ENCODE measurements around the gene CAMLG.
"Not testable (repeated sequence)": the region's sequence is repeated elsewhere in the genome, so short reads cannot be mapped to it uniquely, and the experiment has no call there.

CAMLG gene

GRCh38 chr5:134714120-134714519 is 24.2 kb upstream of the CAMLG start:
- Histone ChIP-seq H3K27me3 (ENCODE audit: low read length) (no peaks in the 10 kb centered on the region), H3K27ac (ENCODE audit: low read depth, low read length) (no peak overlapping the region), H4K20me1 (ENCODE audit: low read depth, low read length) (no peaks in the 10 kb centered on the region), H3K9me3 (ENCODE audit: insufficient read depth, low read length) (no peaks in the 10 kb centered on the region), H3F3A (ENCODE audit: insufficient read depth) (no peaks in the 10 kb centered on the region), H3K4me3 (ENCODE audit: insufficient read depth, low read length, poor library complexity, severe bottlenecking) (no peak overlapping the region), H3K79me2 (ENCODE audit: insufficient read depth, low read length) (no peaks in the 10 kb centered on the region), H3K36me3 (ENCODE audit: low read length) (peaks cover 10% of the 10 kb centered on the region; the same call in 1 of the 2 replicates), H2AFZ (ENCODE audit: low read depth, low read length, severe bottlenecking) (no peak overlapping the region), H3K9ac (ENCODE audit: low read length) (no peak overlapping the region), H3K4me2 (ENCODE audit: low read depth, low read length, poor library complexity, severe bottlenecking) (no peak overlapping the region), H3K9me2 (replicated peaks; ENCODE audit: insufficient read depth, low read length) (no peaks in the 10 kb centered on the region)
- TF ChIP-seq, protein P1, sequence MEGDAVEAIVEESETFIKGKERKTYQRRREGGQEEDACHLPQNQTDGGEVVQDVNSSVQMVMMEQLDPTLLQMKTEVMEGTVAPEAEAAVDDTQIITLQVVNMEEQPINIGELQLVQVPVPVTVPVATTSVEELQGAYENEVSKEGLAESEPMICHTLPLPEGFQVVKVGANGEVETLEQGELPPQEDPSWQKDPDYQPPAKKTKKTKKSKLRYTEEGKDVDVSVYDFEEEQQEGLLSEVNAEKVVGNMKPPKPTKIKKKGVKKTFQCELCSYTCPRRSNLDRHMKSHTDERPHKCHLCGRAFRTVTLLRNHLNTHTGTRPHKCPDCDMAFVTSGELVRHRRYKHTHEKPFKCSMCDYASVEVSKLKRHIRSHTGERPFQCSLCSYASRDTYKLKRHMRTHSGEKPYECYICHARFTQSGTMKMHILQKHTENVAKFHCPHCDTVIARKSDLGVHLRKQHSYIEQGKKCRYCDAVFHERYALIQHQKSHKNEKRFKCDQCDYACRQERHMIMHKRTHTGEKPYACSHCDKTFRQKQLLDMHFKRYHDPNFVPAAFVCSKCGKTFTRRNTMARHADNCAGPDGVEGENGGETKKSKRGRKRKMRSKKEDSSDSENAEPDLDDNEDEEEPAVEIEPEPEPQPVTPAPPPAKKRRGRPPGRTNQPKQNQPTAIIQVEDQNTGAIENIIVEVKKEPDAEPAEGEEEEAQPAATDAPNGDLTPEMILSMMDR (IDR thresholded peaks at IDR 0.05; ENCODE audit: insufficient read depth, low read length, poor library complexity, severe bottlenecking): no peak
- TF ChIP-seq EZH2phosphoT487 (conservative IDR thresholded peaks at IDR 0.05; ENCODE audit: low read length): no peak

DNA sequence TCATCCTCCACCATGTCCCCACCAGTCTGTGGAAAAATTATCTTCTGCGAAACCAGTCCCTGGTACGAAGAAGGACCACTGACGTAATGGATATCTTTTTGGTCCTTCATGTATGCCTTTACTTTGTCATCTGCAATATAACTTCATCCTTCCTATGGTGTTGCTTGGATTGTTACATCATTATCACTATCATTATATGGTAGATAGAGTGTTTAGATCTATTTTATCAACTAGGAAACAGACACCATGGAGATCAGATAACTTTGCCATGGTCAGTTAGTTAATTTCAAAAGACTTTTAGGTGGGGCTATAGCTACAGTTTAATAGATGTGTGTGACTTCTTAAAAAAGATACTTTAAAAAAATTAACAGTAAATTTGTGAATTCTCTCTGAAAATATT is 23.8 kb upstream of the CAMLG start:
- H3K9ac ChIP-seq (ENCODE audit: low read length): no peak overlapping the region
- no peak for TF ChIP-seq EZH2phosphoT487 (conservative IDR thresholded peaks at IDR 0.05; ENCODE audit: low read length)
- H3K27ac ChIP-seq (ENCODE audit: low read depth, low read length): no peak overlapping the region
- peaks cover 10% of the 10 kb centered on the region; the same call in 1 of the 2 replicates for H3K36me3 ChIP-seq (ENCODE audit: low read length)
- no peak overlapping the region for H3K4me2 ChIP-seq (ENCODE audit: low read depth, low read length, poor library complexity, severe bottlenecking)
- H3F3A ChIP-seq (ENCODE audit: insufficient read depth): no peaks in the 10 kb centered on the region
- no peak overlapping the region for H3K4me3 ChIP-seq (ENCODE audit: insufficient read depth, low read length, poor library complexity, severe bottlenecking)
- H3K27me3 ChIP-seq (ENCODE audit: low read length): no peaks in the 10 kb centered on the region
- no peaks in the 10 kb centered on the region for H4K20me1 ChIP-seq (ENCODE audit: low read depth, low read length)
- H3K9me2 ChIP-seq (replicated peaks; ENCODE audit: insufficient read depth, low read length): no peaks in the 10 kb centered on the region
- no peak overlapping the region for H2AFZ ChIP-seq (ENCODE audit: low read depth, low read length, severe bottlenecking)
- no peaks in the 10 kb centered on the region for H3K79me2 ChIP-seq (ENCODE audit: insufficient read depth, low read length)
- H3K9me3 ChIP-seq (ENCODE audit: insufficient read depth, low read length): no peaks in the 10 kb centered on the region

- H3K79me2 ChIP-seq (ENCODE audit: insufficient read depth, low read length); H3K9me3 ChIP-seq (ENCODE audit: insufficient read depth, low read length); H3K4me2 ChIP-seq (ENCODE audit: low read depth, low read length, poor library complexity, severe bottlenecking); H3K9ac ChIP-seq (ENCODE audit: low read length); H3F3A ChIP-seq (ENCODE audit: insufficient read depth); H3K4me3 ChIP-seq (ENCODE audit: insufficient read depth, low read length, poor library complexity, severe bottlenecking); H3K27ac ChIP-seq (ENCODE audit: low read depth, low read length); H3K27me3 ChIP-seq (ENCODE audit: low read length); H2AFZ ChIP-seq (ENCODE audit: low read depth, low read length, severe bottlenecking); H4K20me1 ChIP-seq (ENCODE audit: low read depth, low read length); H3K9me2 ChIP-seq (replicated peaks; ENCODE audit: insufficient read depth, low read length): not testable (repeated sequence)
- peaks cover 10% of the 10 kb centered on the region; the same call in 1 of the 2 replicates for H3K36me3 ChIP-seq (ENCODE audit: low read length)
These were observed 22.9 kb upstream of the CAMLG start for GRCh38 chr5:134715466-134715865.

GRCh38 chr5:134724872-134725271 is 13.5 kb upstream of the CAMLG start:
- no peaks in the 10 kb centered on the region for H4K20me1 ChIP-seq (ENCODE audit: low read depth, low read length)
- H3K36me3 ChIP-seq (ENCODE audit: low read length): peaks cover 3% of the 10 kb centered on the region; the same call in 1 of the 2 replicates
- peaks cover 12% of the 10 kb centered on the region; the same call in 1 of the 2 replicates for H3F3A ChIP-seq (ENCODE audit: insufficient read depth)
- H3K27me3 ChIP-seq (ENCODE audit: low read length): no peaks in the 10 kb centered on the region
- H3K9ac ChIP-seq (ENCODE audit: low read length): no peak overlapping the region
- no peak overlapping the region for H3K4me3 ChIP-seq (ENCODE audit: insufficient read depth, low read length, poor library complexity, severe bottlenecking)
- TF ChIP-seq EZH2phosphoT487 (conservative IDR thresholded peaks at IDR 0.05; ENCODE audit: low read length): no peak
- no peaks in the 10 kb centered on the region for H3K79me2 ChIP-seq (ENCODE audit: insufficient read depth, low read length)
- H3K27ac ChIP-seq (ENCODE audit: low read depth, low read length): no peak overlapping the region
- no peaks in the 10 kb centered on the region for H3K9me3 ChIP-seq (ENCODE audit: insufficient read depth, low read length)
- H3K9me2 ChIP-seq (replicated peaks; ENCODE audit: insufficient read depth, low read length): no peaks in the 10 kb centered on the region
- no peak overlapping the region for H3K4me2 ChIP-seq (ENCODE audit: low read depth, low read length, poor library complexity, severe bottlenecking)
- H2AFZ ChIP-seq (ENCODE audit: low read depth, low read length, severe bottlenecking): no peak overlapping the region

GRCh38 chr5:134732819-134733218 is 5.5 kb upstream of the CAMLG start:
- H3K27ac ChIP-seq (ENCODE audit: low read depth, low read length): no peak overlapping the region
- H3F3A ChIP-seq (ENCODE audit: insufficient read depth): peaks cover 29% of the 10 kb centered on the region
- H3K4me2 ChIP-seq (ENCODE audit: low read depth, low read length, poor library complexity, severe bottlenecking): no peak overlapping the region
- no peak overlapping the region for H3K9ac ChIP-seq (ENCODE audit: low read length)
- TF ChIP-seq, protein P1 (IDR thresholded peaks at IDR 0.05; ENCODE audit: insufficient read depth, low read length, poor library complexity, severe bottlenecking): no peak
- no peak for TF ChIP-seq EZH2phosphoT487 (conservative IDR thresholded peaks at IDR 0.05; ENCODE audit: low read length)
- no peaks in the 10 kb centered on the region for H3K9me3 ChIP-seq (ENCODE audit: insufficient read depth, low read length)
- no peaks in the 10 kb centered on the region for H3K9me2 ChIP-seq (replicated peaks; ENCODE audit: insufficient read depth, low read length)
- no peak overlapping the region for H3K4me3 ChIP-seq (ENCODE audit: insufficient read depth, low read length, poor library complexity, severe bottlenecking)
- no peaks in the 10 kb centered on the region for H4K20me1 ChIP-seq (ENCODE audit: low read depth, low read length)
- no peaks in the 10 kb centered on the region for H3K36me3 ChIP-seq (ENCODE audit: low read length)
- no peaks in the 10 kb centered on the region for H3K79me2 ChIP-seq (ENCODE audit: insufficient read depth, low read length)
- no peak overlapping the region for H2AFZ ChIP-seq (ENCODE audit: low read depth, low read length, severe bottlenecking)
- H3K27me3 ChIP-seq (ENCODE audit: low read length): no peaks in the 10 kb centered on the region

All from SU-DHL-6 (cell line).